Frontal cortex (tissue), 4 donors: ENCODE data around the gene IFTAP. TPM values are rescaled to one million over a fixed set of nuclear protein-coding genes. Genes with fewer than 3 reads are reported as not detected.
"Not testable (repeated sequence)": the region's sequence is repeated elsewhere in the genome, so short reads cannot be mapped to it uniquely, and the experiment has no call there.

Source experiments
- DNase-seq, 2 donors: peaks; one replicate each; pipeline ENCODE4 v3.0.0; 2012; ENCODE audit warnings: low spot score in 2 of 2
- FAIRE-seq: peaks from 2 replicates; lab custom pipeline; 2012; peaks lifted over from hg19 to GRCh38; lab: Jason Lieb, UNC
- total RNA-seq: library from RNA; depleted of rRNA; stranded (reverse); fragments of >200 nt; gene quantifications from one replicate; pipeline ENCODE4 v1.2.3, GENCODE V29; 2014
- donor health status: control.
- donor health status: control.
- donor health status: control.

IFTAP gene
- 51.4 TPM for total RNA-seq

GRCh38 chr11:36594316-36594989 is at the start of gene IFTAP:
TSS of gene IFTAP (plus strand) at chr11:36594502. CDS start at chr11:36610104, 15,602 bp downstream.
- FAIRE-seq (peak; percentile 42), DNase-seq (peak; percentile 58 to 75)

GRCh38 chr11:36550385-36551115 is 43.8 kb upstream of the IFTAP start:
- DNase-seq: no peak
- no peak for FAIRE-seq

- DNase-seq, FAIRE-seq: not testable (repeated sequence)
These were observed 36.9 kb upstream of the IFTAP start for GRCh38 chr11:36557390-36557789.

- no peak for FAIRE-seq
- DNase-seq: no peak
These were observed 36.3 kb upstream of the IFTAP start for GRCh38 chr11:36557991-36558390.

GRCh38 chr11:36558571-36559413 is 35.5 kb upstream of the IFTAP start:
- DNase-seq (no peak), FAIRE-seq (no peak)

GRCh38 chr11:36564376-36565030 is 29.8 kb upstream of the IFTAP start:
- no peak for FAIRE-seq
- peak; percentile 34 to 38 for DNase-seq

- FAIRE-seq (no peak), DNase-seq (no peak)
These were observed 29.2 kb upstream of the IFTAP start for GRCh38 chr11:36565031-36565610.

GRCh38 chr11:36566407-36567053 is 27.8 kb upstream of the IFTAP start:
- DNase-seq: no peak
- no peak for FAIRE-seq

- DNase-seq (no peak), FAIRE-seq (no peak)
These were observed 26.6 kb upstream of the IFTAP start, which contains the start of gene RAG1 for GRCh38 chr11:36567694-36568093. TSS of gene RAG1 (plus strand) at chr11:36568007. CDS start at chr11:36573305, 5,298 bp downstream.

- DNase-seq (no peak), FAIRE-seq (no peak)
These were observed 25.2 kb upstream of the IFTAP start for GRCh38 chr11:36569095-36569494.

GRCh38 chr11:36574486-36574885 is 19.8 kb upstream of the IFTAP start:
- FAIRE-seq (no peak), DNase-seq (no peak)

- no peak for FAIRE-seq
- no peak for DNase-seq
These were observed 16.9 kb upstream of the IFTAP start for GRCh38 chr11:36577373-36577772.

GRCh38 chr11:36577859-36578258 is 16.4 kb upstream of the IFTAP start:
- DNase-seq (no peak), FAIRE-seq (no peak)

- FAIRE-seq (no peak), DNase-seq (no peak)
These were observed 15.8 kb upstream of the IFTAP start for GRCh38 chr11:36578458-36578857.

GRCh38 chr11:36581536-36581935 is 12.8 kb upstream of the IFTAP start:
- DNase-seq (no peak), FAIRE-seq (no peak)

GRCh38 chr11:36583667-36584066 is 10.6 kb upstream of the IFTAP start:
- DNase-seq (no peak), FAIRE-seq (no peak)

GRCh38 chr11:36586543-36586942 is 7.8 kb upstream of the IFTAP start:
- FAIRE-seq (no peak), DNase-seq (no peak)

- FAIRE-seq (no peak), DNase-seq (no peak)
These were observed 6.2 kb upstream of the IFTAP start for GRCh38 chr11:36588099-36588498.

GRCh38 chr11:36590513-36590912 is 3.8 kb upstream of the IFTAP start:
- DNase-seq (no peak), FAIRE-seq (no peak)
